Prostate gland (tissue), 2 donors: Measurements from ENCODE around the gene OPN1SW. TPM values are rescaled to one million over a fixed set of nuclear protein-coding genes. Genes with fewer than 3 reads are reported as not detected.

ENCODE experiments used
- DNase-seq: peaks from one replicate; pipeline ENCODE4 v3.0.0-alpha.2; 2019; ENCODE audit warnings: low spot score
- H3K27ac ChIP-seq, 2 donors: fragments of 200-600 bp; sonication (generic); 2 replicates each; pipeline ENCODE4 v1.5.1; 2017 to 2019
- H3K27me3 ChIP-seq: fragments of 200-600 bp; sonication (generic); replicated peaks from 2 replicates; pipeline ENCODE4 v1.5.1; 2019; ENCODE audit not compliant: insufficient read depth
- H3K36me3 ChIP-seq, 2 donors: fragments of 200-600 bp; sonication (generic); 1 replicate in 1 of 2; 2 replicates in 1 of 2; pipeline versions ENCODE4 v1.5.1 to v1.8.1; 2017 to 2019
- H3K4me1 ChIP-seq: fragments of 200-600 bp; sonication (generic); replicated peaks from 2 replicates; pipeline ENCODE4 v1.5.1; 2019
- H3K4me3 ChIP-seq, 2 donors: fragments of 200-600 bp; sonication (generic); 2 replicates each; pipeline ENCODE4 v1.5.1; 2017 to 2019
- H3K9me3 ChIP-seq: fragments of 200-600 bp; sonication (generic); 2 replicates; pipeline ENCODE4 v1.5.1; 2017
- CTCF ChIP-seq, 4 experiments: fragments of 200-600 bp in 2 of 4; fragments of 450-650 bp in 2 of 4; sonication (generic) in 2 of 4; IDR thresholded peaks; 1 replicate in 3 of 4; 2 replicates in 1 of 4; pipeline ENCODE4 v1.5.1; 2016 to 2019; ENCODE audit warnings: antibody characterized with exemption in 4 of 4, mild to moderate bottlenecking in 2 of 4, moderate library complexity in 2 of 4
- POLR2A ChIP-seq: fragments of 450-650 bp; IDR thresholded peaks from one replicate; pipeline ENCODE4 v1.6.1; 2016; ENCODE audit warnings: antibody characterized with exemption, mild to moderate bottlenecking
- POLR2AphosphoS5 ChIP-seq: sonication (generic); formaldehyde crosslinking; IDR thresholded peaks from one replicate; pipeline ENCODE4 v1.6.1; 2017; ENCODE audit warnings: antibody characterized with exemption
- WGBS: methylation state at CpG from one replicate; pipeline ENCODE4 v1.1.5; 2018; 5-methylcytosine and 5-hydroxymethylcytosine counted together
- intact Hi-C: fragments of 100-400 bp; cut with DNase I; formaldehyde crosslinking; loops from one replicate; pipeline ENCODE4 v1.14.2; 2022
- total RNA-seq, 2 donors: library from RNA; depleted of rRNA; stranded (reverse); fragments of >200 nt; gene quantifications; one replicate each; pipeline ENCODE4 v1.1.0, GENCODE V29; 2016

The OPN1SW gene
- total RNA-seq, 2 donors from 2014 or later: not detected

GRCh38 chr7:128791121-128791971 is 15.8 kb upstream of the OPN1SW start, which contains the start of gene CCDC136:
CCDC136 (plus strand) TSS chr7:128791968; CDS start chr7:128792412, 444 bp downstream.
- DNase-seq: peak; percentile 60
- Histone ChIP-seq H3K36me3 (no peaks in the 10 kb centered on the region), H3K27ac (peak within 1 kb of the TSS; percentile 76 to 77), H3K4me3 (peak within 1 kb of the TSS; percentile 75 to 89), H3K27me3 (no peaks in the 10 kb centered on the region), H3K9me3 (no peaks in the 10 kb centered on the region), H3K4me1 (no peaks in the 10 kb centered on the region)
- 1% methylated on average over 65 of the region's 80 CpGs for WGBS
- TF ChIP-seq CTCF (IDR thresholded peaks at IDR 0.05) (no peak), POLR2A (peak; percentile 33), POLR2AphosphoS5 (peak; percentile 22)
- intact Hi-C loops: loop anchor here (5.0 kb wide), 2 partner anchors 34 to 36 kb away; no protein-coding TSS in a partner anchor

- intact Hi-C loops: loop anchor here (5.0 kb wide), 2 partner anchors 33 to 37 kb away; no protein-coding TSS in a partner anchor
- no peak for DNase-seq
These were observed 14.9 kb upstream of the OPN1SW start for GRCh38 chr7:128790315-128791041.

GRCh38 chr7:128788446-128789412 is 13.1 kb upstream of the OPN1SW start:
- no peak for DNase-seq
- WGBS: 75% methylated on average over 9 of the region's 9 CpGs

More at GRCh38 chr7:128790315-128791041, 14.9 kb upstream of the OPN1SW start:
- Histone ChIP-seq H3K4me1 (no peaks in the 10 kb centered on the region), H3K36me3 (no peaks in the 10 kb centered on the region), H3K9me3 (no peaks in the 10 kb centered on the region), H3K4me3 (peak overlapping the region; percentile 75 to 89), H3K27ac (peak overlapping the region; percentile 76 to 77), H3K27me3 (no peaks in the 10 kb centered on the region)
- no peak for TF ChIP-seq POLR2A
- no peak for TF ChIP-seq CTCF (IDR thresholded peaks at IDR 0.05)
- TF ChIP-seq POLR2AphosphoS5: no peak
- WGBS: 24% methylated on average over 23 of the region's 45 CpGs

More at GRCh38 chr7:128788446-128789412, 13.1 kb upstream of the OPN1SW start:
- H3K9me3 ChIP-seq: no peaks in the 10 kb centered on the region
- no peak overlapping the region for H3K27ac ChIP-seq
- H3K4me1 ChIP-seq: no peaks in the 10 kb centered on the region
- no peak overlapping the region for H3K4me3 ChIP-seq
- TF ChIP-seq CTCF (IDR thresholded peaks at IDR 0.05) (no peak), POLR2AphosphoS5 (no peak), POLR2A (no peak)
- no peaks in the 10 kb centered on the region for H3K36me3 ChIP-seq
- H3K27me3 ChIP-seq: no peaks in the 10 kb centered on the region
- intact Hi-C loops: no loop called here
